GM23338 (cell line): ENCODE results near the gene GADD45B. TPM values are rescaled to one million over a fixed set of nuclear protein-coding genes. Genes with fewer than 3 reads are reported as not detected.
A peak's percentile ranks its signal among the peaks of the same experiment; 100 is the strongest.

ENCODE experiments used
- ATAC-seq: fragments of 200-7000 bp; cut with Tn5 transposase; 3 replicates; pipeline ENCODE4 v1.9.1; 2020
- DNase-seq: peaks from one replicate; pipeline ENCODE4 v3.0.0-alpha.2; 2015; ENCODE audit warnings: low spot score
- H2AFZ ChIP-seq: fragments of 200-600 bp; sonication (generic); 2 replicates; pipeline ENCODE4 v1.8.0; 2016; ENCODE audit warnings: antibody characterized with exemption, mild to moderate bottlenecking, moderate library complexity
- H3F3A ChIP-seq: fragments of 200-600 bp; sonication (generic); replicated peaks from 2 replicates; pipeline ENCODE4 v1.8.0; 2017; ENCODE audit warnings: antibody characterized with exemption, mixed run types, low read depth
- H3K27ac ChIP-seq: fragments of 200-600 bp; sonication (generic); 2 replicates; pipeline ENCODE4 v1.6.1; 2016; ENCODE audit warnings: low read depth
- H3K27me3 ChIP-seq: fragments of 200-600 bp; sonication (generic); 2 replicates; pipeline ENCODE4 v1.8.0; 2016; ENCODE audit warnings: mild to moderate bottlenecking, mixed run types, moderate library complexity; ENCODE audit not compliant: insufficient read depth
- H3K36me3 ChIP-seq: fragments of 200-600 bp; sonication (generic); 2 replicates; pipeline ENCODE4 v1.8.0; 2016; ENCODE audit warnings: mild to moderate bottlenecking; ENCODE audit not compliant: insufficient read depth
- H3K4me1 ChIP-seq: fragments of 200-600 bp; sonication (generic); 2 replicates; pipeline ENCODE4 v1.8.0; 2016; ENCODE audit warnings: mild to moderate bottlenecking, moderate library complexity; ENCODE audit not compliant: insufficient read depth
- H3K4me2 ChIP-seq: fragments of 200-600 bp; sonication (generic); 2 replicates; pipeline ENCODE4 v1.7.1; 2017; ENCODE audit warnings: mixed run types
- H3K4me3 ChIP-seq: fragments of 200-600 bp; sonication (generic); 2 replicates; pipeline ENCODE4 v1.6.1; 2016; ENCODE audit warnings: mixed run types
- H3K79me2 ChIP-seq: fragments of 200-600 bp; sonication (generic); replicated peaks from 2 replicates; pipeline ENCODE4 v1.8.0; 2017; ENCODE audit warnings: mild to moderate bottlenecking; ENCODE audit not compliant: insufficient read depth
- H3K9me2 ChIP-seq: fragments of 200-600 bp; sonication (generic); 2 replicates; pipeline ENCODE4 v1.8.0; 2017; ENCODE audit not compliant: insufficient read depth
- H4K20me1 ChIP-seq: fragments of 200-600 bp; sonication (generic); replicated peaks from 2 replicates; pipeline ENCODE4 v1.8.0; 2017; ENCODE audit warnings: mild to moderate bottlenecking; ENCODE audit not compliant: insufficient read depth
- H3K27ac Mint-ChIP-seq: 2 replicates; pipeline ENCODE4 v1.8.0; 2020; ENCODE audit warnings: inconsistent platforms, mild to moderate bottlenecking, moderate library complexity, mixed read lengths
- H3K27me3 Mint-ChIP-seq: 3 replicates; pipeline ENCODE4 v1.8.0; 2022; ENCODE audit warnings: low read depth, mild to moderate bottlenecking, moderate library complexity, mixed read lengths, inconsistent platforms; ENCODE audit not compliant: insufficient read depth, poor library complexity
- H3K36me3 Mint-ChIP-seq: 3 replicates; pipeline ENCODE4 v1.8.0; 2021; ENCODE audit warnings: low read depth, mild to moderate bottlenecking, inconsistent platforms, moderate library complexity, mixed read lengths
- H3K4me1 Mint-ChIP-seq: 3 replicates; pipeline ENCODE4 v1.8.0; 2020; ENCODE audit warnings: mild to moderate bottlenecking, inconsistent platforms, mixed read lengths
- H3K4me3 Mint-ChIP-seq: 3 replicates; pipeline ENCODE4 v1.8.0; 2021; ENCODE audit warnings: moderate library complexity, mild to moderate bottlenecking, inconsistent platforms, mixed read lengths
- H3K9me3 Mint-ChIP-seq: 3 replicates; pipeline ENCODE4 v1.8.0; 2020; ENCODE audit warnings: moderate library complexity, mild to moderate bottlenecking, inconsistent platforms, mixed read lengths
- CREB1 ChIP-seq: fragments of 250-450 bp; sonication (Bioruptor Pico); IDR thresholded peaks from 2 replicates; pipeline ENCODE4 v1.5.0; 2020; ENCODE audit warnings: low read depth, mild to moderate bottlenecking, moderate library complexity
- CTCF ChIP-seq, 2 experiments: fragments of 200-600 bp in 1 of 2; sonication (generic) in 1 of 2; conservative IDR thresholded peaks; 2 replicates each; pipeline versions ENCODE4 v1.5.1 to v1.6.1; 2016 to 2017; ENCODE audit warnings: antibody characterized with exemption in 2 of 2, low read depth in 2 of 2, mild to moderate bottlenecking in 2 of 2, moderate library complexity in 1 of 2
- ETS1 ChIP-seq: IDR thresholded peaks from 2 replicates; pipeline ENCODE4 v1.6.1; 2016; ENCODE audit warnings: antibody characterized with exemption
- EZH2 ChIP-seq: fragments of 200-600 bp; sonication (generic); IDR thresholded peaks from one replicate; pipeline ENCODE4 v1.8.0; 2017; ENCODE audit warnings: antibody characterized with exemption, mild to moderate bottlenecking, low read depth; ENCODE audit not compliant: unreplicated experiment
- EZH2phosphoT487 ChIP-seq: fragments of 200-600 bp; sonication (generic); IDR thresholded peaks from one replicate; pipeline ENCODE4 v1.8.1; 2018; ENCODE audit warnings: antibody characterized with exemption; ENCODE audit not compliant: unreplicated experiment
- NANOG ChIP-seq: IDR thresholded peaks from 2 replicates; pipeline ENCODE4 v1.6.1; 2016; ENCODE audit warnings: antibody characterized with exemption, borderline replicate concordance
- POLR2AphosphoS5 ChIP-seq: IDR thresholded peaks from 2 replicates; pipeline ENCODE4 v1.6.1; 2016; ENCODE audit warnings: antibody characterized with exemption, low read depth
- REST ChIP-seq: IDR thresholded peaks from one replicate; pipeline ENCODE4 v1.6.1; 2018; ENCODE audit warnings: antibody characterized with exemption; ENCODE audit not compliant: unreplicated experiment
- STAT1 ChIP-seq: IDR thresholded peaks from one replicate; pipeline ENCODE4 v1.6.1; 2016; ENCODE audit warnings: antibody characterized with exemption; ENCODE audit not compliant: unreplicated experiment
- ZNF114 ChIP-seq: fragments of 250-450 bp; sonication (Bioruptor Pico); IDR thresholded peaks from 2 replicates; pipeline ENCODE4 v1.5.0; 2020; ENCODE audit warnings: mild to moderate bottlenecking, moderate library complexity
- ZNF331 ChIP-seq: fragments of 250-450 bp; sonication (Bioruptor Pico); IDR thresholded peaks from 2 replicates; pipeline ENCODE4 v1.5.0; 2020; ENCODE audit warnings: low read depth, mild to moderate bottlenecking, moderate library complexity
- ZNF462 ChIP-seq: fragments of 250-450 bp; sonication (Bioruptor Pico); IDR thresholded peaks from 2 replicates; pipeline ENCODE4 v1.5.0; 2020; ENCODE audit warnings: mild to moderate bottlenecking, moderate library complexity
- polyA plus RNA-seq: library from polyadenylated mRNA; unstranded; fragments of >200 nt; fragmentation: Nextera tagmentation; extraction: Ambion mirVana; gene quantifications from 2 replicates; pipeline ENCODE4 v1.2.1, GENCODE V29; 2016
- total RNA-seq: library from RNA; depleted of rRNA; stranded (reverse); fragments of >200 nt; shearing (Covaris generic); gene quantifications from 2 replicates; pipeline ENCODE4 v1.2.3, GENCODE V29; 2014

Gene GADD45B
- total and polyA plus RNA-seq, 2 experiments from 2014 or later: 12.3 to 16.6 TPM

GRCh38 chr19:2478756-2479555, 3.0 kb downstream of the GADD45B start:
- H3K27me3 Mint-ChIP-seq: peaks cover 54% of the 10 kb centered on the region
- H3F3A ChIP-seq: 0 out of 2 replicates have a peak, but pooled peaks cover 15% of the 10 kb centered on the region
- H3K27me3 ChIP-seq: peaks cover 49% of the 10 kb centered on the region
- no peak overlapping the region for H3K27ac ChIP-seq
- H3K27ac Mint-ChIP-seq: no peak overlapping the region
- H3K9me3 Mint-ChIP-seq: peaks cover 26% of the 10 kb centered on the region
- DNase-seq (peak; percentile 89), ATAC-seq (peak; percentile 19)
- peak overlapping the region; percentile 86 for H2AFZ ChIP-seq
- peak overlapping the region; percentile 99 for H3K4me2 ChIP-seq
- H3K4me1 Mint-ChIP-seq: peaks cover 20% of the 10 kb centered on the region
- peak overlapping the region; percentile 99 for H3K4me3 ChIP-seq
- H3K4me3 Mint-ChIP-seq: peak overlapping the region; percentile 93
- peaks cover 8% of the 10 kb centered on the region; the same call in 1 of the 2 replicates for H3K79me2 ChIP-seq
- no peak for TF ChIP-seq NANOG
- TF ChIP-seq ZNF114: no peak
- TF ChIP-seq ZNF331 (CRISPR knock-in tag): no peak
- no peak for TF ChIP-seq POLR2AphosphoS5
- no peak for TF ChIP-seq CREB1 (CRISPR knock-in tag)
- no peak for TF ChIP-seq EZH2
- TF ChIP-seq REST: no peak
- TF ChIP-seq ETS1: no peak
- no peak for TF ChIP-seq CTCF (conservative IDR thresholded peaks at IDR 0.05; ENCODE audit: low read depth in 2 of 2)
- TF ChIP-seq EZH2phosphoT487: no peak
- no peak for TF ChIP-seq STAT1
- no peak for TF ChIP-seq ZNF462 (CRISPR knock-in tag)
- H4K20me1 ChIP-seq: peaks cover 8% of the 10 kb centered on the region
- H3K9me2 ChIP-seq: no peaks in the 10 kb centered on the region
- peaks cover 10% of the 10 kb centered on the region; the same call in 1 of the 2 replicates for H3K4me1 ChIP-seq
- H3K36me3 Mint-ChIP-seq: peaks cover 11% of the 10 kb centered on the region
- no peaks in the 10 kb centered on the region for H3K36me3 ChIP-seq
